ENCODE data around the gene NR4A1.

- TF ChIP-seq JUND (IDR thresholded peaks at IDR 0.05) (no peak), FOXJ3 (CRISPR knock-in tag; IDR thresholded peaks at IDR 0.05) (no peak), CTCF (IDR thresholded peaks at IDR 0.05) (no peak)
These were observed 7.6 kb downstream of the NR4A1 start for GRCh38 chr12:52058631-52059361.

Measured in SK-N-SH (cell line).